Tibial artery (tissue), 4 donors: Measurements from ENCODE around the gene EFEMP1.

Experiments
- DNase-seq, 2 donors: peaks; one replicate each; pipeline ENCODE4 v3.0.0-alpha.2; 2019
- H3K27ac ChIP-seq, 2 donors: fragments of 200-600 bp; sonication (generic) in 1 of 2; 1 replicate in 1 of 2; 2 replicates in 1 of 2; pipeline ENCODE4 v1.5.1; 2018 to 2019; ENCODE audit warnings: mild to moderate bottlenecking in 1 of 2
- H3K27me3 ChIP-seq, 2 donors: fragments of 200-600 bp; sonication (generic) in 1 of 2; one replicate each; pipeline versions ENCODE4 v1.5.1 to v1.6.0; 2016 to 2019
- H3K36me3 ChIP-seq, 3 donors: fragments of 200-600 bp; sonication (generic) in 2 of 3; one replicate each; pipeline ENCODE4 v1.5.1; 2016 to 2019; ENCODE audit warnings: mild to moderate bottlenecking in 2 of 3
- H3K4me1 ChIP-seq, 4 donors: fragments of 200-600 bp; sonication (generic) in 2 of 4; 1 replicate in 3 of 4; 2 replicates in 1 of 4; pipeline ENCODE4 v1.5.1; 2016 to 2019
- H3K4me3 ChIP-seq, 2 donors: fragments of 200-600 bp; sonication (generic) in 1 of 2; 1 replicate in 1 of 2; 2 replicates in 1 of 2; pipeline ENCODE4 v1.5.1; 2018 to 2019; ENCODE audit warnings: mild to moderate bottlenecking in 2 of 2
- H3K9me3 ChIP-seq, 3 donors: fragments of 200-600 bp; sonication (generic) in 1 of 3; one replicate each; pipeline ENCODE4 v1.5.1; 2016 to 2019
- intact Hi-C: fragments of 100-400 bp; cut with DNase I; formaldehyde crosslinking; loops from one replicate; pipeline ENCODE4 v1.15.0; 2023; ENCODE audit warnings: low total_unique reads
- TF ChIP-seq, protein P1 (sequence below), 2 experiments: fragments of 200-600 bp in 1 of 2; fragments of 450-650 bp in 1 of 2; IDR thresholded peaks; one replicate each; pipeline ENCODE4 v1.5.1; 2017 to 2019; ENCODE audit warnings: antibody characterized with exemption in 2 of 2, mild to moderate bottlenecking in 1 of 2, moderate library complexity in 1 of 2

Gene EFEMP1

DNA sequence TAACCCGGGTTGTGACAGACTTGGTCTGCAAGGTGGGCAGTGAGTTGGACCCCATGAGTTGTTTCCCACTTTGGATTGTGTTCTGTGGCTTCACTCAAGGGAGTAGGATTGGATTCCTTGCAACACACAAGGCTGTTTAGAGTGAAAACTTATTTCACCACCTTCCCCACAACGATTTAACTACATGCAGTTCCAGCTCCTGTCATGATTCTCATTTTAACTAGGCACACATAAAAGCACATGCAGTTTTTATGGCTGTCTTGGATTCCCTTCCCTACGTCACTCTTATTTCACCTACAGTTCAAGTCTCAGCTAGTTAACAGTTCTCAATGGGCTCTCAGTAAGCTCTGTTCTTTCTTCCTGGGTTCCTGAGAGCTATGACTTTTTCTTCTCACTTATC lies 15.9 kb downstream of the EFEMP1 start:
- Histone ChIP-seq H3K4me1 (peaks cover 0 to 69% (median 8%) of the 10 kb centered on the region in 4 donors), H3K27me3 (no peaks in the 10 kb centered on the region), H3K27ac (peak overlapping the region; percentile 34 to 49), H3K9me3 (peaks cover 0 to 6% (median 5%) of the 10 kb centered on the region in 3 donors), H3K4me3 (no peak overlapping the region), H3K36me3 (peaks cover 7 to 24% (median 19%) of the 10 kb centered on the region in 3 donors)
- intact Hi-C loops: no loop called here
- TF ChIP-seq, protein P1, sequence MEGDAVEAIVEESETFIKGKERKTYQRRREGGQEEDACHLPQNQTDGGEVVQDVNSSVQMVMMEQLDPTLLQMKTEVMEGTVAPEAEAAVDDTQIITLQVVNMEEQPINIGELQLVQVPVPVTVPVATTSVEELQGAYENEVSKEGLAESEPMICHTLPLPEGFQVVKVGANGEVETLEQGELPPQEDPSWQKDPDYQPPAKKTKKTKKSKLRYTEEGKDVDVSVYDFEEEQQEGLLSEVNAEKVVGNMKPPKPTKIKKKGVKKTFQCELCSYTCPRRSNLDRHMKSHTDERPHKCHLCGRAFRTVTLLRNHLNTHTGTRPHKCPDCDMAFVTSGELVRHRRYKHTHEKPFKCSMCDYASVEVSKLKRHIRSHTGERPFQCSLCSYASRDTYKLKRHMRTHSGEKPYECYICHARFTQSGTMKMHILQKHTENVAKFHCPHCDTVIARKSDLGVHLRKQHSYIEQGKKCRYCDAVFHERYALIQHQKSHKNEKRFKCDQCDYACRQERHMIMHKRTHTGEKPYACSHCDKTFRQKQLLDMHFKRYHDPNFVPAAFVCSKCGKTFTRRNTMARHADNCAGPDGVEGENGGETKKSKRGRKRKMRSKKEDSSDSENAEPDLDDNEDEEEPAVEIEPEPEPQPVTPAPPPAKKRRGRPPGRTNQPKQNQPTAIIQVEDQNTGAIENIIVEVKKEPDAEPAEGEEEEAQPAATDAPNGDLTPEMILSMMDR (IDR thresholded peaks at IDR 0.05): no peak
- DNase-seq: no peak

DNA sequence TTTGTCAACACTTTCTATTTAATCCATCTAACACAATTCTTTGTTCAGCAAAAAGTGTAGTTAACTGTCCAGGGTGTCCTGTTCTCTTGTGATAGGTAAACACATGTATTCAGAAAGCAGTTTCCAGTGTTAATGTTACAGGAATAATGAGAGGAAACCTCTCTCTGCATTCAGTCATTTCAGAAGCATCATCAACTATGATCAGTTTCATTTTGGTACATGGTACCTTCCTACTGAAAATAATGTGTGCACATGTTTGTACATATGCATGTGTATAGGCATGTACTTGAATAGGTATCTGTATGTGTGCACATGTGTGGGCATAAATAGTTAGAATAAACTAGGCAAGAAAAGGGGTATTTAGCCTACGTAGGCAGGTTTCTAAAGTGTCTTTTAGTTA lies 16.6 kb downstream of the EFEMP1 start:
- H3K9me3 ChIP-seq: peaks cover 0 to 6% (median 5%) of the 10 kb centered on the region in 3 donors
- H3K4me1 ChIP-seq: peaks cover 0 to 69% (median 8%) of the 10 kb centered on the region in 4 donors
- peak overlapping the region in 1 of 2 donors; percentile 34 for H3K27ac ChIP-seq
- no peak for DNase-seq
- peaks cover 7 to 24% (median 19%) of the 10 kb centered on the region in 3 donors for H3K36me3 ChIP-seq
- TF ChIP-seq, protein P1 (IDR thresholded peaks at IDR 0.05): no peak
- intact Hi-C loops: no loop called here
- H3K4me3 ChIP-seq: no peak overlapping the region
- H3K27me3 ChIP-seq: no peaks in the 10 kb centered on the region

DNA sequence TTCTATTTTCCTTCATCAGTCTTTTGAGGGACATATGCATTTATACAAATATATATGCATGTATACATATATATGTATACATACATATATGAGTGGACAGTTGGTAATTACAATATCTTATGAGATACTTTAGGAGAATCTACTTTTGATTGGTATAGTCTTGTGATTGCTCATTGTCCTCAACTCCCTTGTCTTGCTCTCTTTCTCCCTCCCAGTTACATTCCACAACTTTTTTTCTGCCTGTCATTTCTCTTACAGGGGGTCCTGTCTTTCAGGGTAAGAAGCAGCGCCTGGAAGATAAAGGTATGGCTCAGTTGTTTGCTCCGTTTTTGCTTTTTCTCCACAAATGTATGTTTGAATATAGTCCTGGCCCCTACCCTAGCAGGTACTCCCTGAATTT lies 19.9 kb downstream of the EFEMP1 start:
- Histone ChIP-seq H3K36me3 (peaks cover 7 to 17% (median 16%) of the 10 kb centered on the region in 3 donors), H3K27ac (no peak overlapping the region), H3K9me3 (peaks cover 0 to 6% (median 5%) of the 10 kb centered on the region in 3 donors), H3K4me1 (peaks cover 0 to 61% (median 10%) of the 10 kb centered on the region in 4 donors), H3K4me3 (no peak overlapping the region), H3K27me3 (no peaks in the 10 kb centered on the region)
- DNase-seq: no peak
- intact Hi-C loops: no loop called here
- TF ChIP-seq, protein P1 (IDR thresholded peaks at IDR 0.05): no peak

DNA sequence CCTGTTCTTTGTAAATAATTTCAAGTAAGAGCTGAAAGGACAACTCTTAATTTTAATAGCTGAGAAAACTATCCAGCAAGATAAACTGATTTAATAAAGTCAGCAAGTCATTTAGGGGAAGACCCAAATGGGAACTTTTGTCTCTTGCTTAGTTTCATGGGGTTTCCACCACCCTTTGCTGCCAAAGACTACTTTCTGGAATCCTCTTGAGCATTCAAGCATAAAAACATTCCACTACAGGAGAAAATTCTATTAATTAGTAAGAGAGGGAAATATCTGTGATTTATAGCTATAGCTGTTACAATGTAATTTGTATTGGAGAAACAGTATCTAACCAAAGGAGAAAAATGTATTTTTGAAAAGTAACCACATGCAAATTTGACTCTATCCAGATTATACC lies 20.6 kb downstream of the EFEMP1 start:
- Histone ChIP-seq H3K4me1 (peaks cover 0 to 58% (median 7%) of the 10 kb centered on the region in 4 donors), H3K9me3 (peaks cover 0 to 6% (median 5%) of the 10 kb centered on the region in 3 donors), H3K36me3 (peaks cover 7 to 17% (median 16%) of the 10 kb centered on the region in 3 donors), H3K27ac (peak overlapping the region in 1 of 2 donors; percentile 26), H3K27me3 (no peaks in the 10 kb centered on the region), H3K4me3 (no peak overlapping the region)
- DNase-seq: no peak
- TF ChIP-seq, protein P1 (IDR thresholded peaks at IDR 0.05): no peak
- intact Hi-C loops: no loop called here

DNA sequence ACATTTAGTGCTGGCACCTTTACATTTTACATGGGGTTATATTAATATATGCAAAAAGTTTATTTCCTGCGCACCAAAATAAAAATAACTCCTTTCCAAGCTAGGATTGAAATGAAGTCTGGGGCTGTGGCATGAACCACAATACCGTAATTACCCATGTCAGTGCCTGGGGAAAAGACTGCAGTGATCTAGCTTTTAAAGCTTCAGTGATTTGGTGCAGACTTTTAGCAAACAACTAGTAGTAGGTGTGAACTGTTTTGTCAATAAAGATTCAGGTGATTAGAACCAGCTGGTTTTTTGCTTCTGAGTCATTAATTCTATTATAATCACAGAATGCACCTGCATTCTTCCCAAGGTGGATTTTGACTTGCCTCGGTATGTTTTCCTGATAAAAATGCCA lies 21.2 kb downstream of the EFEMP1 start:
- Histone ChIP-seq H3K4me3 (no peak overlapping the region), H3K27me3 (no peaks in the 10 kb centered on the region), H3K36me3 (peaks cover 7 to 17% (median 16%) of the 10 kb centered on the region in 3 donors), H3K4me1 (peaks cover 0 to 52% (median 4%) of the 10 kb centered on the region in 4 donors), H3K27ac (peak overlapping the region in 1 of 2 donors; percentile 26), H3K9me3 (peaks cover 0 to 6% (median 5%) of the 10 kb centered on the region in 3 donors)
- TF ChIP-seq, protein P1 (IDR thresholded peaks at IDR 0.05): no peak
- no peak for DNase-seq
- intact Hi-C loops: no loop called here
